Caco-2 (cell line): Measurements from ENCODE around the gene GEMIN7. TPM values are rescaled to one million over a fixed set of nuclear protein-coding genes. Genes with fewer than 3 reads are reported as not detected.
A peak's percentile ranks its signal among the peaks of the same experiment; 100 is the strongest.

ENCODE experiments used
- BruUV-seq: library from RNA; stranded (reverse); fragments of 400-500 nt; replicated peaks from 2 replicates; lab custom pipeline; 2021; lab: Mats Ljungman, UMichigan
- CTCF ChIA-PET: fragments of 300-600 bp; sonication (Branson Sonifier 250); formaldehyde crosslinking; loops from one replicate; lab custom pipeline; 2022; ENCODE audit warnings: antibody characterized with exemption; lab: Charles Lee
- POLR2A ChIA-PET: fragments of 300-600 bp; sonication (Branson Sonifier 250); formaldehyde crosslinking; loops from one replicate; lab custom pipeline; 2022; ENCODE audit warnings: antibody characterized with exemption; lab: Charles Lee
- DNase-seq, 2 experiments: peaks; one replicate each; pipeline versions ENCODE4 v3.0.0 to v3.0.0-alpha.2; 2020 to 2022
- H3K27me3 ChIP-seq: replicated peaks from 2 replicates; pipeline ENCODE4 v1.6.0; 2011; ENCODE audit warnings: low read length; ENCODE audit not compliant: control insufficient read depth, insufficient read depth
- H3K36me3 ChIP-seq: 2 replicates; pipeline ENCODE4 v1.5.1; 2011; ENCODE audit warnings: low read length; ENCODE audit not compliant: control insufficient read depth, insufficient read depth
- H3K4me1 ChIP-seq: fragments of 250-450 bp; sonication (Bioruptor Pico); 2 replicates; pipeline ENCODE4 v1.5.1; 2020; ENCODE audit warnings: mild to moderate bottlenecking
- H3K4me3 ChIP-seq: 2 replicates; pipeline ENCODE4 v1.5.1; 2011; ENCODE audit warnings: low read depth, mild to moderate bottlenecking, control low read depth, low read length
- H3K9me3 ChIP-seq: fragments of 250-450 bp; sonication (Bioruptor Pico); 2 replicates; pipeline ENCODE4 v1.5.1; 2020; ENCODE audit warnings: mild to moderate bottlenecking, moderate library complexity
- H3K27ac Mint-ChIP-seq: one replicate; pipeline ENCODE4 v1.8.0; 2022; ENCODE audit warnings: mixed read lengths; ENCODE audit not compliant: unreplicated experiment
- H3K27me3 Mint-ChIP-seq: one replicate; pipeline ENCODE4 v1.8.0; 2022; ENCODE audit warnings: mixed read lengths; ENCODE audit not compliant: insufficient read depth, unreplicated experiment
- H3K36me3 Mint-ChIP-seq: one replicate; pipeline ENCODE4 v1.8.0; 2022; ENCODE audit warnings: mild to moderate bottlenecking, mixed read lengths; ENCODE audit not compliant: insufficient read depth, unreplicated experiment
- H3K4me1 Mint-ChIP-seq: one replicate; pipeline ENCODE4 v1.8.0; 2022; ENCODE audit warnings: low read depth, mixed read lengths; ENCODE audit not compliant: unreplicated experiment
- H3K4me3 Mint-ChIP-seq: one replicate; pipeline ENCODE4 v1.8.0; 2022; ENCODE audit warnings: mild to moderate bottlenecking, moderate library complexity, mixed read lengths; ENCODE audit not compliant: unreplicated experiment
- H3K9me3 Mint-ChIP-seq: one replicate; pipeline ENCODE4 v1.8.0; 2022; ENCODE audit warnings: mixed read lengths; ENCODE audit not compliant: unreplicated experiment
- CTCF ChIP-seq, 2 experiments: fragments of 200-600 bp in 1 of 2; IDR thresholded peaks; 1 replicate in 1 of 2; 2 replicates in 1 of 2; pipeline versions ENCODE4 v1.5.1 to v1.8.0; 2011 to 2022; ENCODE audit warnings: antibody characterized with exemption in 1 of 2, control low read depth in 1 of 2, inconsistent platforms in 1 of 2, low read depth in 1 of 2, low read length in 1 of 2, mild to moderate bottlenecking in 1 of 2, moderate library complexity in 1 of 2; ENCODE audit not compliant: insufficient read depth in 1 of 2, severe bottlenecking in 1 of 2, unreplicated experiment in 1 of 2
- intact Hi-C: fragments of 100-400 bp; cut with micrococcal nuclease; formaldehyde crosslinking; loops from one replicate; pipeline ENCODE4 v1.10.0; 2022; ENCODE audit not compliant: unreplicated experiment
- total RNA-seq: library from RNA; stranded (reverse); gene quantifications from 2 replicates; pipeline ENCODE4 v1.2.3, GENCODE V29; 2022

Gene GEMIN7
- total RNA-seq, 1 experiment from 2014 or later = 49.3 TPM

DNA sequence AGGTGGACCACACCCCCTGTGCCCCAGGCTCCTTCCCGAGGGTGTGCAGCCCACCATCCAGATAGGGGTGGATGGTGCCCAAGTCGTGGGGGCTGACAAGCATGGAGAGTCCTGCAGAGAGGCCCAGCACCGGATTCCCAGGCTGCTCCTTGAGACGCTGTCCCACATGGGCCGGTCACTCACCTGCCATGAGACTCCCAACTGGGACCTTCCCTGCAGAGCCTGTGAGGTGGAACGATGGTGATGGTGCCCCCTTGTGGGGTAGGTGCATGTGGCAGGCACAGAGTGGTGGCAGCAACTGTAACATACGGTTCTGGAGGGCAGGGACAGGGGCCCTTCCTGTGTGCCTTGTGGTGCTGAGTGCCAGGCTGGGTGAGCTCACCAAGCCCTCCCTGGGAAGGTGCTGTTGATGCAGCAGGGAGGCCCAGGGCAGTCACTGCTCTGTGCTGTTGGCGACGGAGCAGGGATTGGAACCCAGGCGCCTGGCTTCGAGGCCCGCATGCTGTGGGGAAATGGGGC is 47.0 kb downstream of the GEMIN7 start:
- no TSS peak for BruUV-seq
- intact Hi-C loops = loop anchor here (1.0 to 5.0 kb wide), 3 partner anchors 15 to 109 kb away; partner anchors contain the start of gene PPP1R37
- no peaks in the 10 kb centered on the region for H3K9me3 ChIP-seq
- peak; percentile 76 to 84 for DNase-seq
- H3K27me3 Mint-ChIP-seq = no peaks in the 10 kb centered on the region
- peaks cover 12% of the 10 kb centered on the region for H3K4me1 ChIP-seq
- ChIA-PET POLR2A (no interaction called here), CTCF (interaction anchor here (0.6 to 1.0 kb wide), 2 partner anchors 23 to 95 kb away, joined by 4 to 5 read pairs; no protein-coding TSS in a partner anchor)
- H3K27ac Mint-ChIP-seq = peak overlapping the region; percentile 17
- no peak overlapping the region for H3K4me3 ChIP-seq
- no peaks in the 10 kb centered on the region for H3K9me3 Mint-ChIP-seq
- no peak overlapping the region for H3K4me3 Mint-ChIP-seq
- peaks cover 30% of the 10 kb centered on the region for H3K4me1 Mint-ChIP-seq
- no peaks in the 10 kb centered on the region for H3K36me3 ChIP-seq
- peak; percentile 65 to 82 for TF ChIP-seq CTCF (IDR thresholded peaks at IDR 0.05; ENCODE audit: insufficient read depth in 1 of 2, low read depth in 1 of 2, low read length in 1 of 2, severe bottlenecking in 1 of 2, unreplicated experiment in 1 of 2)
- peaks cover 24% of the 10 kb centered on the region for H3K36me3 Mint-ChIP-seq
- H3K27me3 ChIP-seq = no peaks in the 10 kb centered on the region

- peaks cover 12% of the 10 kb centered on the region for H3K4me1 ChIP-seq
- H3K27me3 Mint-ChIP-seq = no peaks in the 10 kb centered on the region
- H3K36me3 ChIP-seq = no peaks in the 10 kb centered on the region
- no TSS peak for BruUV-seq
- ChIA-PET POLR2A (no interaction called here), CTCF (interaction anchor here (1.0 kb wide), 1 partner anchor 23 kb away, joined by 5 read pairs; no protein-coding TSS in a partner anchor)
- H3K4me1 Mint-ChIP-seq = peaks cover 24% of the 10 kb centered on the region
- intact Hi-C loops = loop anchor here (1.0 to 5.0 kb wide), 2 partner anchors 34 to 109 kb away; partner anchors contain the start of gene PPP1R37
- no peak for TF ChIP-seq CTCF (IDR thresholded peaks at IDR 0.05; ENCODE audit: insufficient read depth in 1 of 2, low read depth in 1 of 2, low read length in 1 of 2, severe bottlenecking in 1 of 2, unreplicated experiment in 1 of 2)
- no peaks in the 10 kb centered on the region for H3K27me3 ChIP-seq
- no peak overlapping the region for H3K4me3 Mint-ChIP-seq
- peaks cover 20% of the 10 kb centered on the region for H3K36me3 Mint-ChIP-seq
- H3K9me3 ChIP-seq = no peaks in the 10 kb centered on the region
- H3K4me3 ChIP-seq = no peak overlapping the region
- no peaks in the 10 kb centered on the region for H3K9me3 Mint-ChIP-seq
- no peak for DNase-seq
- H3K27ac Mint-ChIP-seq = no peak overlapping the region
Observed at GRCh38 chr19:45126654-45127053, 47.6 kb downstream of the GEMIN7 start.

GRCh38 chr19:45128146-45128545 is 49.1 kb downstream of the GEMIN7 start:
- CTCF ChIA-PET = no interaction called here

More at GRCh38 chr19:45128146-45128545, 49.1 kb downstream of the GEMIN7 start:
- no peak overlapping the region for H3K4me3 Mint-ChIP-seq
- Histone ChIP-seq H3K4me3 (no peak overlapping the region), H3K9me3 (no peaks in the 10 kb centered on the region), H3K4me1 (peaks cover 4% of the 10 kb centered on the region), H3K36me3 (no peaks in the 10 kb centered on the region), H3K27me3 (no peaks in the 10 kb centered on the region)
- intact Hi-C loops = loop anchor here (5.0 kb wide), 1 partner anchor 36 kb away; the partner anchor contains the start of gene PPP1R37
- DNase-seq = no peak
- BruUV-seq = no TSS peak
- no peak for TF ChIP-seq CTCF (IDR thresholded peaks at IDR 0.05; ENCODE audit: insufficient read depth in 1 of 2, low read depth in 1 of 2, low read length in 1 of 2, severe bottlenecking in 1 of 2, unreplicated experiment in 1 of 2)
- H3K9me3 Mint-ChIP-seq = no peaks in the 10 kb centered on the region
- POLR2A ChIA-PET = no interaction called here
- H3K27me3 Mint-ChIP-seq = no peaks in the 10 kb centered on the region
- no peak overlapping the region for H3K27ac Mint-ChIP-seq
- H3K36me3 Mint-ChIP-seq = peaks cover 16% of the 10 kb centered on the region
- H3K4me1 Mint-ChIP-seq = peaks cover 10% of the 10 kb centered on the region
